T-helper 17 cell (primary cell): ENCODE results near the gene CREBZF. TPM values are rescaled to one million over a fixed set of nuclear protein-coding genes. Genes with fewer than 3 reads are reported as not detected.

Experiments
- ATAC-seq: fragments of 150-1000 bp; cut with Tn5 transposase; 2 replicates; pipeline ENCODE4 v1.10.0; 2021; ENCODE audit warnings: mild to moderate bottlenecking, moderate library complexity
- DNase-seq, 3 donors: peaks; one replicate each; pipeline versions ENCODE4 v3.0.0 to v3.0.0-alpha.2; 2020 to 2021
- H3K9me3 ChIP-seq: one replicate; pipeline ENCODE4 v1.7.0; 2013; ENCODE audit warnings: low read length, mild to moderate bottlenecking; ENCODE audit not compliant: control insufficient read depth, poor library complexity, severe bottlenecking
- H3K27ac Mint-ChIP-seq: one replicate; pipeline ENCODE4 v1.8.0; 2022; ENCODE audit warnings: mild to moderate bottlenecking, moderate library complexity, mixed read lengths
- H3K27me3 Mint-ChIP-seq: one replicate; pipeline ENCODE4 v1.8.0; 2022; ENCODE audit warnings: mixed read lengths
- H3K36me3 Mint-ChIP-seq: one replicate; pipeline ENCODE4 v1.8.0; 2022; ENCODE audit warnings: low read depth, mixed read lengths
- H3K4me1 Mint-ChIP-seq: one replicate; pipeline ENCODE4 v1.8.0; 2022; ENCODE audit warnings: mild to moderate bottlenecking, mixed read lengths
- H3K4me3 Mint-ChIP-seq: one replicate; pipeline ENCODE4 v1.8.0; 2022; ENCODE audit warnings: mild to moderate bottlenecking, moderate library complexity, mixed read lengths
- total RNA-seq, 4 donors: library from RNA in 2 of 4; stranded (reverse) in 2 of 4; gene quantifications; one replicate each; pipeline ENCODE4 v1.2.3 and lab custom pipeline; 2022 to 2026

Gene CREBZF, protein sequence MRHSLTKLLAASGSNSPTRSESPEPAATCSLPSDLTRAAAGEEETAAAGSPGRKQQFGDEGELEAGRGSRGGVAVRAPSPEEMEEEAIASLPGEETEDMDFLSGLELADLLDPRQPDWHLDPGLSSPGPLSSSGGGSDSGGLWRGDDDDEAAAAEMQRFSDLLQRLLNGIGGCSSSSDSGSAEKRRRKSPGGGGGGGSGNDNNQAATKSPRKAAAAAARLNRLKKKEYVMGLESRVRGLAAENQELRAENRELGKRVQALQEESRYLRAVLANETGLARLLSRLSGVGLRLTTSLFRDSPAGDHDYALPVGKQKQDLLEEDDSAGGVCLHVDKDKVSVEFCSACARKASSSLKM
- 10 to 100 TPM; 46.6 to 50.5 TPM for total RNA-seq
- total RNA-seq (lab: John Stamatoyannopoulos, UW): 122 to 201 reads per million in 2 donors

DNA sequence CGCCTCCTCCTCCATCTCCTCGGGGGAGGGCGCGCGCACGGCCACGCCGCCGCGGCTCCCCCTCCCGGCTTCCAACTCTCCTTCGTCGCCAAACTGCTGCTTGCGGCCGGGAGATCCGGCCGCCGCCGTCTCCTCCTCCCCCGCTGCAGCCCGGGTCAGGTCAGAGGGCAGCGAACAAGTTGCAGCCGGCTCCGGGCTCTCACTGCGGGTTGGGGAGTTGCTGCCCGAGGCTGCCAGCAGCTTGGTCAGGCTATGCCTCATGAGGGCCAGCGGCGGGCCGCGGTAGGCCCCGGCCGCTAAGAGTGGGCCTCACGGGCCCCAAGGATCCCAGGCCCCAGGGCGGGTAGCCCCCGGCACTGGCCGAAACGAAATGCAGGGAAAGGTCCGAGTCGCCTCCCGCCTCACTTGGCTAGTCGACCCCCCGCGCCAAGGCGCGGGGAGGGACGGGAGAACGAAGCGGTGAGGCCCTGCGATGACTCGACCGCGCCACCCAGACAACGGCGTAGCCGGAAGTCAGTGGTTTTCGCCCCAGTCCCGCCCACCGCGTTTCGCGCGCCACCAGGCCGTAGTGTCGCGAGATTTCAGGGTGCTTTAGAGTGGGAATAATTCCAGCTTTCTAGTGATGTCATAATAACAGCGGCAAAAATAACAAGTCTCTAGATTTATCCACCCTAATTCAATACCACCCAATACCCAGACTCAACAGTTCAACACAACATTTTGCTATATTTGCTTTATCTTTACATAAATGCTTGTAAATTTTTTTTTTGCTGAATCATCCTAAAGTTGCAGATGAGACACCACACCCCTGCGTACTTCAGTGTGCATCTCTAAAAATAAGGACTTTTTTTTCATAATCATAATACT lies at the start of gene CREBZF:
Gene CREBZF (minus strand): TSS at position 515 of the 867 bp plus-strand sequence. CDS start 254 bp downstream, at position 261.
- H3K4me3 Mint-ChIP-seq: peak within 1 kb of the TSS; percentile 100
- no peaks in the 10 kb centered on the region for H3K27me3 Mint-ChIP-seq
- H3K36me3 Mint-ChIP-seq: peaks cover 3% of the 10 kb centered on the region
- H3K4me1 Mint-ChIP-seq: peaks cover 30% of the 10 kb centered on the region
- DNase-seq: peak; percentile 79 to 83 (median 82)
- ATAC-seq: peak; percentile 70
- H3K27ac Mint-ChIP-seq: peak within 1 kb of the TSS; percentile 100
- no peaks in the 10 kb centered on the region for H3K9me3 ChIP-seq

DNA sequence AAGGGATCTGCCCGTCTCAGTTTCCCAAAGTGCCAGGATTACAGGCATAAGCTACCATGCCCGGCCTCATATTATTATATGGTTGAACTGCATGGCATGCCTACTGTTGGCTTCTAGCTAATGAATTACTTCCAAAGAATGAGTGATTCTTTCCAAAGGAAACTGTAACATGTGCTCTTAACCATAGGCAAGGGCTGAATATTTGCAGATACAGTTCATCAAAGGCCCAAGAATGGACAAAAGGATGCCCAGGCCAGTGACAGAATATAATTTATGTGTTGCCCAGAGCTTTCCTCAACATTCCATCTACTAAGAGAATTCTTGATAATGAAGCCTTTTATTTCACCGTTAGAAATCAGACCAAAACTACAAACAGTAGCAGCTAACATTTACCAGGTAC lies 48.0 kb upstream of the CREBZF start:
- Mint-ChIP-seq H3K36me3 (no peaks in the 10 kb centered on the region), H3K27ac (no peak overlapping the region), H3K4me3 (no peak overlapping the region), H3K27me3 (no peaks in the 10 kb centered on the region), H3K4me1 (peaks cover 8% of the 10 kb centered on the region)
- ATAC-seq (no peak), DNase-seq (no peak)
- no peaks in the 10 kb centered on the region for H3K9me3 ChIP-seq

DNA sequence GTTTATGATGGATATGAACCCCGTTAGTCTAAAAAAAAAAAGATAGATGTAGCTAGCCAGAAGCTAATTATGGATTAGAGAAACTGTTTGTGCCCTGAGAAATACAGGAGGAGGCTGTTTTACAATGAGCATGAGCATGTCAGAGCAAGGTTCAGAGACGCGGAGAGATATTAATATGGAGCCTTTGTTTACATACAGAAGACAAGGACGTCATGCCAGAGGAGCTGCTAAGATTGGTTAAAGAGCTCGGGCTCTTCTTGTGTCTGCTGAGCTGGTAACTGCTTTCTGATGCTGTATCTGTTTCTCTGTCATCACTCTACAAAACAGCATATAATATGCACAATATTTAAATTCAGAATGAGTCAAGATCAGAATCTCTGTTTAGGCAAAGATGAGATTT lies 46.0 kb upstream of the CREBZF start:
- H3K27me3 Mint-ChIP-seq: no peaks in the 10 kb centered on the region
- DNase-seq: no peak
- H3K4me1 Mint-ChIP-seq: peaks cover 5% of the 10 kb centered on the region
- no peak overlapping the region for H3K27ac Mint-ChIP-seq
- no peaks in the 10 kb centered on the region for H3K9me3 ChIP-seq
- H3K4me3 Mint-ChIP-seq: no peak overlapping the region
- H3K36me3 Mint-ChIP-seq: no peaks in the 10 kb centered on the region
- ATAC-seq: no peak

DNA sequence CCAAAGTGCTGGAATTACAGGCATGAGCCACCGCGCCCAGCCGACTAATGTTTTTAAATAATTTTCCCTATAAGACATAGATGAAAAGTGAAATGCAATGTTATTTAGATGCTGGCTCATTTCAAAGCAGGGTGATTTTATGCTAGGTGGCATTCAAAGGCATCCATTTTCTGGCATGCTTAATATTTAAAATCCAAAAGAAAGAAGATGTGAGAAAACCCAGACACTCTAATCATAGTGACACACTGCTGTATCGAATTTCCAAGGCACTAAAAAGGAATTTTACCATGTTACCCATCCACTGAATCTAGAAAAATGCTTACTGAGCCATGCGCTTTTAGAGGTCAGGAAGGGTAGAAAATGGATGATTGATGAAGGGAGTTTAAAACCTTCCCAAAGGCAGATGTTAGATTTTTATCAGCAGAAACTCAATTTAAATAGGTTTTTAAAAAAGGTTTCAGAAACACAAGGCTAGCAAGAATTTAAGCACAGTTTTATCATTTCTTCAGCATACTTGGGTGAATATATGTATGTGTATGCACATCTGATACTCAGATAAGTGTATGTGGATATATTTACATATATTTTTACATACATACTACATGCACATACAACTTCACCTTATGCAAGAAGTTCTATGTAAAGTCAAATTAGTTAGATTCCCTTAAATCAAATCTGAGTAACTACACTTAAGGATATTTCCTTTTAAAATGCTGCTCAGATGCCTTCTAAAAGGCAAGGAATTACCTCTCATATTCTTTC lies 45.2 kb upstream of the CREBZF start:
- ATAC-seq (no peak), DNase-seq (no peak)
- no peaks in the 10 kb centered on the region for H3K9me3 ChIP-seq
- Mint-ChIP-seq H3K27me3 (no peaks in the 10 kb centered on the region), H3K27ac (no peak overlapping the region), H3K4me1 (peaks cover 5% of the 10 kb centered on the region), H3K4me3 (no peak overlapping the region), H3K36me3 (no peaks in the 10 kb centered on the region)

DNA sequence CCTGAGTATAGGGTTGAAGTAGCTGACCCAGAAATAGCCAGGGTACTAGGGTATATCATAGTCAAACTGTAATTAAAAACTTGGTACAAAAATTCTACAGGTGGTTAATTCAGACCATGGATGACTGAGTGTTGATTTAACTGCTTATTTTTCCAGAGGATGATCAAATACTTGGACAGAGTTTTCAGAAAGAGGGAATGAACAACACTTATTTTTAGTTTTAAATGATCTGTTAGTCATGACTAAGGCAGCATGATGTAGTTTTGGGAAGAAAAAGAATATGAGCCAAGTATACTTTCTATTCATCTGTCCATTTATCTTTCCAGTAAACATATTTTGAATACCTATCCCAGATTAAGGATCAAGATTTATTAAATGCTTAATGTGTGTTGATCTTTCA lies 40.9 kb upstream of the CREBZF start:
- Mint-ChIP-seq H3K4me1 (no peaks in the 10 kb centered on the region), H3K4me3 (no peak overlapping the region), H3K27ac (peak overlapping the region; percentile 3), H3K27me3 (no peaks in the 10 kb centered on the region), H3K36me3 (peaks cover 4% of the 10 kb centered on the region)
- ATAC-seq: no peak
- H3K9me3 ChIP-seq: no peaks in the 10 kb centered on the region
- DNase-seq: no peak

DNA sequence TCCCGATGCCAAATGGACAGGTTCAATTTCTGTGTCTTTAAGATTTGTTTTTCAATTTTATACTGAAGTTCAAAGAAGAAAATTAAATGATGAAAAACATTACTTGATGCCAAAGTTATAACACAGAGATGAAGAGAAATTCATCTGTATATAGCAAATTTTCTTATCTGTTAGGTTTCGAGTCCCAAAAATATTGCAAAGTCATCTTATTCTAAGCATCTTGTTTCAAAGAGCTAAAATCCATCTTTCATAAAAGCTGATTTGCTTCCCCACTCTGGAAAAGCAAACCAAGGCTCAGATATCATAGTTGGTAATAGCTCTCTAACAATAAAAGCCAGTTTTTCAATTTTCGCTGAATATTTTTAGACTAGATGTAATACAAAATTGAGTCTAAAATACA lies 40.0 kb upstream of the CREBZF start:
- Mint-ChIP-seq H3K4me3 (no peak overlapping the region), H3K36me3 (peaks cover 4% of the 10 kb centered on the region), H3K27me3 (no peaks in the 10 kb centered on the region), H3K4me1 (peaks cover 8% of the 10 kb centered on the region), H3K27ac (no peak overlapping the region)
- no peaks in the 10 kb centered on the region for H3K9me3 ChIP-seq
- DNase-seq: no peak
- ATAC-seq: no peak

DNA sequence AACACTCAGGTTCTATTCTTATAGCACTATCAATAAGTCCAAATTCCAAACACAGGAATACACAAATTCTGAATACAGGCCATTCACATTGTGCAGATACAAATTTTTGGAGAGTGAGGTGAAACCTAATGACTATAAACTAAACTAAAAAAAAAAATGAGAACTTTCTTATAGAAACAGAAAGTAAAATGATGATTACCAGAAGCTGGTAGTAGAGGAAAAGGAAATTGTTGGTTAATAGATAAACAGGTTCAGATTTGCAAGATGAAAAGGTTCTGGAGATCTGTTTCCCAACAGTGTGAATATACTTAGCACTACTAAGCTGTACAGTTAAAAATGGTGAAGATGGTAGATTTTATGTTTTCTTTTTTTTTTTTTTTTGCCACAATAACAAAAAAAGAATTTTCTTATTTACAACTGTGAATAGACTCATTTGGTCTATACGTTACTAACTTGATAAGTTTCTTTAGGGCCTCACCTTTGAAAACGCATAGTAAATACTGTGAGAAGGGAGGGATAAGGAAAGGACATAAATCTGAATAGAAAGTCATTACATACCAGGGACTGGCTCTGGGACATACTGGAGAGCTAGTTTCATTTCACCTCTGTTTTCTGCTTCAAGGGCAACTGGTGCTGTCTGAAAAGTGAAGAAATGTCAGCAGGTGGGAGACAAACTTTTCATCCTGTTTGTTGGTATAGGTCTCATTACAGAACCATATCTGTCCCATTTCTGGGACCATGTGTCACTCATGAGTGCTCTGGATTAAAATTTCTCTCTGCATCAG lies 35.2 kb upstream of the CREBZF start:
- H3K4me1 Mint-ChIP-seq: peaks cover 22% of the 10 kb centered on the region
- no peak for DNase-seq

DNA sequence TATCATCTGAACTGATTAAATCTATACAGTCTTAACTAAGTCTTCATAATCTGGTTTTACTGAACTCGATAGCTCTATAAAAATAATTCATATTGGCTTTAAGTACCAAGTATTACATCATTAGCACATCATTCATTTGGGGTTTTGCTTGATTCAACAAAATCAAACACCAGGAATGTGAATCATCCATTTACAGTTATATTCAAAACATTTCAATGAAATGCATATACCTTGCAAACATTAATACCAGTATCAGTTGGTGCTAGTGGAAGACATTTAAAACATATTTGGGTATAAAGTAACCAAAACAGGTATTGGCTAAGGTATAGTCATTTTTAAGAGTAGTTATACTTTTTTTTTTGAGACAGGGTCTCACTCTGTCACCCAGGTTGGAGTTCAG lies 33.3 kb upstream of the CREBZF start:
- H3K27ac Mint-ChIP-seq: peak overlapping the region; percentile 51

More for the DNA sequence above, 35.2 kb upstream of the CREBZF start:
- peak; percentile 83 for ATAC-seq
- Mint-ChIP-seq H3K4me3 (peak overlapping the region; percentile 52), H3K27me3 (no peaks in the 10 kb centered on the region), H3K27ac (peak overlapping the region; percentile 87), H3K36me3 (peaks cover 4% of the 10 kb centered on the region)
- H3K9me3 ChIP-seq: no peaks in the 10 kb centered on the region

DNA sequence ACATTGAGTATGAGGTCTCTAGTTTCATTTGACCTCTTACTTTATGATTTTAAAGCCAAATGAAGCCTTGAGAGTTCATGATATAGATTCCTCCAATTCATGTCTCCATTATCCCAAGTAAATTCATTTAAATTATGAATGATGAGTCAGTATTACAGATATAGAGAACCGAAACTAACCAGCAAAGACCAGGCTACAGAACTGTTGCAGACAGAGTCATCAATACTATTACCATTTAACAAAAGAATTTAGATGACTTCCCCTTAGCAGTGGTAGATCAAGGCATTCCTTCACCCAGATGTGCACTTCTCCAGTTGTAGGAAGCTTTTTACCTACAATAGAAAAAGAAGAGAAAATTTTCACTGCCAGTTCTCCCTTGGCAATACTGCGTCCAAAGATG lies 32.8 kb upstream of the CREBZF start:
- DNase-seq (no peak), ATAC-seq (no peak)
- Mint-ChIP-seq H3K27me3 (no peaks in the 10 kb centered on the region), H3K27ac (peak overlapping the region; percentile 51), H3K4me3 (no peak overlapping the region), H3K4me1 (peaks cover 22% of the 10 kb centered on the region), H3K36me3 (no peaks in the 10 kb centered on the region)
- no peaks in the 10 kb centered on the region for H3K9me3 ChIP-seq

More for the DNA sequence above, 33.3 kb upstream of the CREBZF start:
- H3K4me3 Mint-ChIP-seq: no peak overlapping the region
- H3K27me3 Mint-ChIP-seq: no peaks in the 10 kb centered on the region
- no peak for DNase-seq
- H3K4me1 Mint-ChIP-seq: peaks cover 22% of the 10 kb centered on the region
- H3K36me3 Mint-ChIP-seq: no peaks in the 10 kb centered on the region
- H3K9me3 ChIP-seq: no peaks in the 10 kb centered on the region
- ATAC-seq: no peak

DNA sequence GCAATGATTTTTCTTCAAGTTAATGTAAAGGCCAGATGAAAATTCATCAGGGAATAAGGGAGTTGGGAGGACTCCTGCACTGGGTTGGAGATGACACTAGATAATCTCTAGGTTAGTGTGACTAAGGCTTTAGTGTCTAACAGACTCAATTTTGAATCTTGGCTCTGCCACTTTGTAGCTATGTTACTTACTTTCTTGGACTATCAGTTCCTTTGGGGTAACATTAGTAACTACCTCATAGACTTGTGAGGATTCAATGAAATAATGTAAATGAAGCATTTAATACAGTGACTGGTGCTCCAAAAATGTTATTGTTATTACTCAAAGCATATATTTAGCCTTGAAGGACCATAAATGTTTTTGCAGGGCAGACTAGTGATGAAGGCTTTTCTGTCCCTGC lies 30.6 kb upstream of the CREBZF start:
- H3K27me3 Mint-ChIP-seq: peaks cover 2% of the 10 kb centered on the region
- no peak overlapping the region for H3K4me3 Mint-ChIP-seq
- ATAC-seq: no peak
- H3K9me3 ChIP-seq: no peaks in the 10 kb centered on the region
- peaks cover 21% of the 10 kb centered on the region for H3K4me1 Mint-ChIP-seq
- H3K27ac Mint-ChIP-seq: peak overlapping the region; percentile 29
- no peak for DNase-seq
- H3K36me3 Mint-ChIP-seq: peaks cover 3% of the 10 kb centered on the region

DNA sequence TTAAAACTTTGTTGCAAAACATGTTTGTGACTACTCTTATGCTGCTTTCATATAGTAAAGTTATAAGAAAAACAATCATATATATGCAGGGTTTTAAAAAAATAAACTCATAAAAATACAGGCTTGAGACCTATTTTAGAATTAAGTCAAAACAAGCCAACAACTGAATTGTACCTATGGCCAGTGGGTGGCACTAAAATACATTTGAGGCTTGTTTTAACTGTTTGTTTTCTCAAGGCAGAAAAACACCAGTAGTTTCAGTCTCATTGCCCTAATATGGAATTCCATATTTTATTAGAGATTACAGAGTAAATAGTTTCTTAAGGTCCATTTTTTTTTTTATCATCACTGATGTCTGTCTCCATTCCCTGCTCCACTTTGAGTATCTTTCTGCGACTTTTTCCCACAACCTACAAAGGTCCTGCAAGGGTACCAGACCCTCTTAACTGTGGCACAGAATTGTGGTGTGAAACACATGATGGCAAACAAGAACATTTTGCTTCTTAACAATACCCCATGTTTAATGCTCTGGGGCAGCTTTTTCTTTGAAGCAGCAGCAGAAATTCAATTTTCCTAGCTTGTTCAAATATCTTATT lies 29.6 kb upstream of the CREBZF start:
- peak; percentile 57 for ATAC-seq
- H3K27ac Mint-ChIP-seq: no peak overlapping the region
- no peak for DNase-seq
- H3K36me3 Mint-ChIP-seq: peaks cover 10% of the 10 kb centered on the region
- no peaks in the 10 kb centered on the region for H3K9me3 ChIP-seq
- H3K4me1 Mint-ChIP-seq: peaks cover 11% of the 10 kb centered on the region
- no peak overlapping the region for H3K4me3 Mint-ChIP-seq
- peaks cover 10% of the 10 kb centered on the region for H3K27me3 Mint-ChIP-seq

DNA sequence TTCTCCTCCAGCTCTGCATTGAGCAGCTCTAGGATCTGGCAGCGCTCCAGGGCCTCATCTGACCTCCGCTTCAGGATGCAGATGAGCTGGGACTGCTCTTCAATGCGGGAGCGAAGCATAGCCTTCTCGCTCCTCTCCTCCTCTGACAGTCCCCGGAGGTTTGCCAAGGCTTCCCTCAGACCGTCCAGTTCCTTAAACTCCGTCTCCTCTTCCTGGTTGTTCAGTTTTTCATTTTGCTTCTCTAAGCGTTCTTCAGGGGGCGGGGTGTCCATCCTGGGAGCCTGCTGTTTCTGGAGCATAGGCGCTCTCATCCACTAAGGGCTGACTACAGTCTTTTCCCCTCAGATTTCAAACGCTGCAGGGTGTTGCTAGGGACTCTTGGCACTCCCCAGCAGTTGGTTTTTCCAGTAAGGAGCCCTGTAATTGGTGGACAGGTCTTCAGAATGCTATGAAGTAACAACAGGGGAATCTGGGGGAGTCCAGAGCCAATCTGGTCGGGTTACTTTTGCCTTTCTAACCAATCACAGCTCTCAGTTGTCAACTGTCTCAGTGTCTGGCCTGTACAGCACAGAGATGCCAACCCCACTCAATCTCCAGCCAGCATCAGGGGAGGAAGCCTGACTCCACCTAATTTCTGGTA lies 21.0 kb upstream of the CREBZF start, which contains the start of gene CCDC89:
Gene CCDC89 (minus strand): TSS at position 376 of the 640 bp plus-strand sequence. CDS start 65 bp downstream, at position 311.
- H3K27ac Mint-ChIP-seq: peak within 1 kb of the TSS; percentile 51

More for the DNA sequence above, 21.0 kb upstream of the CREBZF start, which contains the start of gene CCDC89:
- DNase-seq (no peak), ATAC-seq (no peak)
- Mint-ChIP-seq H3K27me3 (peaks cover 18% of the 10 kb centered on the region), H3K4me3 (no peak within 1 kb of the TSS), H3K36me3 (peaks cover 10% of the 10 kb centered on the region), H3K4me1 (peaks cover 23% of the 10 kb centered on the region)
- H3K9me3 ChIP-seq: no peaks in the 10 kb centered on the region
